ENCODE measurements around the gene KDM2A.
"Not testable (repeated sequence)": the region's sequence is repeated elsewhere in the genome, so short reads cannot be mapped to it uniquely, and the experiment has no call there.

The KDM2A gene

GRCh38 chr11:67118181-67118766 lies 789 bp upstream of the KDM2A start:
- peak; percentile 25 for DNase-seq

DNA sequence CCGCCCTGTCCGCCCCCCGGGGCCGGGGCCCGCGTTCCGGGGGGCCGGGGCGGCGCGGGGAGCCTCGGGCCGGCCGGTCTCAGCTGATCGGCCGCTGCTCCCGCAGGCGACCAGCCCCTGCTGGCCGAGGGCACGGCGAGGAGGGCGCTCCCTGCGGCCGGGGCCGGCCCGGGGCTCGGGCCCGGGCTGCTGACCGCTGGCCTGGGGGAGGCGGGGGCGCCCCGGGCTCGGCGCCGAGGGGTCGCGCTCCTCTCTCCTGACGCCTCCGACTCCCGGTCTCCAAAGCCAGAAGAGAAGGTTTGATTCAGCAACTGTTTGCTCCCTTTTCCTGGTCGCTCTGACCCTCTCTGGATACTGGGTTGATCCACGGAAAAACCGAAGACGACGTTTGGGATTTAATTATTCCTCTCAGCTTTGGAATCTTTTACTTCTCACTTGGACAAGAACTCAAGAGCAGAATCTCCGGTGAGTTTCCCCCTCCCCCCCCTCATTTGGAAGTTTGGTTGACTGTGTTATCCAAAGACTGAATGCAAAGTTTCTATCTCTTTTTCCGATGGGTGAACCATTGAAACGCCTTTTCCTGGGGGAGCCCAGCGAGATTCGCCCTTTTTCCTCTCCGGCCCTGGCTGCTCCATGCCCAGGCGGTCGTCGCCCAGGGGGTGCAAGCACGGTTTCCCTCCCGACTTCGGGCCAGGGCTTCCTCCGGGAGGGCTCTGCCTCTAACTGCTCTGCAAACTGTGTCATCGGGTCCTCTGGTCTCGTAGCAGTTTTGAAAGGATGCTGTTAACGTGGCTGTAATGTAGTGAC lies 725 bp downstream of the KDM2A start:
- DNase-seq = no peak

- no peak for DNase-seq
Measured at GRCh38 chr11:67120456-67120855, 1.4 kb downstream of the KDM2A start.

DNA sequence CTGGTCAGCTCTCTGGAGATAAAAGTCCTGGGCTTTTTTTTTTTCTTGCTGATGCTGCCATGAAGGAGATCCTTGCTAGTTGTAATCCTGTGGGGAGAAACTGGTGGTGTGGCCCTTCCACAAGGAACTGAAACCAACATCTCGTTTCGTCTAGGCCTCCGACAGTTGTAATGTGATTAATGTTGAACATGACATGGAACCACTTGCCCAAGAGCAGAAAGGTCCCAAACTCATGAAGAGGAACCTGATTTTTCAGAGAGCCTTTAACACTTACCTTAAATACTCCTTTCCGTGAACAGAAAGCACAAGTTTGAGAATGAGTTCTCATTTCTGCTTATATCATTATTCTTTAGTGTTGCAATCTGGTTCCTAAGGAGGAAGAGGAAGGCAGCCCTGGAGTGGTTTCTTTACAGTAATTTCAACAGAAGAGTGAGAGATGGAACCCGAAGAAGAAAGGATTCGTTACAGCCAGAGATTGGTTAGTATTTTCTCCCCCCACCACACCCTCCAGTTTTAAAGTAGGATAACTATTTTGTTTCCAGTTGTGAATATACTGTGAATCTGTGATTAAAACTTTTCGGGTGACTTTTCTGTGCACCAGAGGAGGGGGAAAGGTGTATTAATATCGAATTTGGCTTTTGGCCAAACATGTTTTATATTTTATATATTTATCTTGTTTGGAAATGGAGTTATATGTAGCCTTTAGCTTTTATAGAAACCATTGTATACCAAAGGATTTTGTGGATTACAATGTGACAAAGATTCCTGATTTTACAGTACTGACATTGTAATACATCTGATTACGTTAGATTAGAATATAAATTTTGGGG lies 2.0 kb downstream of the KDM2A start:
- no peak for DNase-seq

- DNase-seq = not testable (repeated sequence)
Measured at GRCh38 chr11:67123801-67124200, 4.7 kb downstream of the KDM2A start.

DNA sequence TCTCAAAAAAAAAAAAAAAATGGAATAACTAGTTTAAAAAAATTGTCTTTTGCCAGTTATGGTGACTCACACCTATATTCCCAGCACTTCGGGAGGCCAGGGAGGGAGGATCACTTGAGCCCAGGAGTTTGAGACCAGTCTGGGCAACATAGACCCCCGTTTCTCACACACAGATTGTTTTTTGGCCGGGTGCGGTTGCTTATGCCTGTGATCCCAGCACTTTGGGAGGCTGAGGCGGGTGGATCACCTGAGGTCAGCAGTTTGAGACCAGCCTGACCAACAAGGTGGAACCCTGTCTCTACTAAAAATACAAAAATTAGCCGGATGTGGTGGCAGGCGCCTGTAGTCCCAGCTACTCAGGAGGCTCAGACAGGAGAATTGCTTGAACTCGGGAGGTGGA lies 7.2 kb downstream of the KDM2A start:
- DNase-seq = not testable (repeated sequence)

DNA sequence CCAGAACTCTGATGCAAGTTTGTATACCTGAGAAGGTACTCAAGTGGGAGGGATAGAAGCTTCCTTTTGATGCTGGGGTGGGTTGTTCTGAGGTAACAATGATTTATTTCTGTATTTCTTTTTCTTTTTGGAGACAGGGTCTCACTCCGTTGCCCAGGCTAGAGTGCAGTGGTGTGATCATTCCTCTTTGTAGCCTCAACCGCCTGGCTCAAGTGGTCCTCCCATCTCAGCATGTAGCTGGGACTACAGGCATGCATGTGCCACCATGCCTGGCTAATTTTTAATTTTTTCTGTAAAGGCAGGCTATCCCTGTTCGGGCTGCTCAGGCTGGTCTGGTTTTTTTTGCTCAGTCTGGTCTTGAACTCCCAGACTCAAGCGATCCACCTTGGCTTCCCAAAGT lies 7.9 kb downstream of the KDM2A start:
- no peak for DNase-seq

DNA sequence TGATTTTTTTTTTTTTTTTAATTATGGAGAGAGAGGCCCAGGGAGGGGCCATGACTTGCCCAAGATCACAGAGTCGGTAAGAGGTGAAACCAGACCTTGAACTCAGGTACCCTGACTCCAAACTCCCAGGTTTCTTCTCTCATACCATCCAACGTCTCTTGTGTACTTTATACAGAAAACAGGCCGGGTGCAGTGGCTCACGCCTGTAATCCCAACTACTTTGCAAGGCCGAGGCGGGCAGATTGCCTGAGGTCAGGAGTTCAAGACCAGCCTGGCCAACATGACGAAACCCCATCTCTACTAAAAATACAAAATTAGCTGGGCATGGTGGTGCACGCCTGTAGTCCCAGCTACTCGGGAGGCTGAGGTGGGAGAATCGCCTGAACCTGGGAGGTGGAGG lies 11.8 kb downstream of the KDM2A start:
- not testable (repeated sequence) for DNase-seq

DNA sequence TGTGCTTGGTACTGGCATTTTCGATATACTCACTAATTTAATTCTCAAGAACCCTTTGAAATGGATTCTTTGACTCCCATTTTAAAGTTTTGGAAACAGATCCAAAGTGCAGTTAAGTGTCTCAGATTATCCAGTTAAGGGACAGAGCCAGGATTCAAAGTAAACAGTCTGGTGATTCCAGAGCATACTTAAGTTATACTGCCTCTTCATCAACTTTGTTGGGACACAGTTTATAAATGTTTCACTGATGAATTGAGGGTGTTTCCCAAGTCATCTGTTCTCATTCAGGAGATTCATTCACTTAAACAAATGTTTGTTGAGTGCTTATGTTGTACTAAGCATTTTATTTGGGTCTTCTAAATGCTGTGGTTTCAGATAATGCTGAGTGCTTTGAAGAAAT lies 17.1 kb downstream of the KDM2A start:
- no peak for DNase-seq

- DNase-seq = no peak
Measured at GRCh38 chr11:67138922-67139321, 19.9 kb downstream of the KDM2A start.

DNA sequence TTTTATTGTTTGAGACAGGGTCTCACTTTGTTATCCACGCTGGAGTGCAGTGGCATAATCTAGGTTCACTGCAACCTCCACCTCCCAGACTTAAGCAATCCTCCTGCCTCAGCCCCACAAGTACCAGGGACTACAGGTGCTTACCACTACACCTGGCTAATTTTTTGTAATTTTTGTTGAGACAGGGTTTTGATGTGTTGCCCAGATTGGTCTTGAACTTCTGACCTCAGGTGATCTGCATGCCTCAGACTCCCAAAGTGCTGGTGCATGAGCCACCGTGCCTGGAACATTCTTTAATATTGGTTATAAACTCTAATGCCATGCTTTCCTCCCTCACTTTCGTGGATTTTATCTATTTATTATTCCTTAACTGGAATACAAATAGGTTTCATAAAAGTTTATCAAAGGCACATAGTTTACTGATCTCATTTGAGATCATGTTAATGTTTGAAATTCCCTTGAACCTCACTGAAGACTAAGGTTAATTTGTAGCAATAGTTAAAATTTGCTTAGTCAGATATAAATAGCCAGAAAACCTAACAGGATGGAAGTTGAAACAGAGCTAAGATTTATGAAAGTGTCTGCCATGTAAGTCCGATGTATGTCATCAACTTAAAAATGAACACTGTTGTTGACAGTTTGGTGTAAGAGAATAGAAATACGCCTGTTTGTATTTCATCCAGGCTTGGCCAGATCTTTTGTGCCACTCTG lies 27.6 kb downstream of the KDM2A start:
- no peak for DNase-seq

DNA sequence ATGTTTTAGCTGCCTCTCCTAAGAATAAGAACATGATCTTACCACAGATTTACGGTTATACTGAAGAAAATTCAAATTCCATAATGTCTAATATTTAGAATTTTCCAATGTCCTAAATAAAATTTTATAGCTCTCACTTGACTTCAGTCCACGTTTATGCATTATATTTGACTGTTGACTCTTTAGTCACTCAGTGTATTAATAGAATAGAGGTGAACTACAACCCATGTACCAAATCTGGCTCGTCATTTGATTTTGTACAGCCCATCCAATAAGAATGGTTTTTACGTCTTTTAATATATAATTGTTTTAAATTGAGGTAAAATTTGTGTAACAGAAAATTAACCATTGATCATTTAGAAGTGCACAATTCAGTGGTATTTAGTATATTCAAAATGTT lies 34.9 kb downstream of the KDM2A start:
- no peak for DNase-seq

DNA sequence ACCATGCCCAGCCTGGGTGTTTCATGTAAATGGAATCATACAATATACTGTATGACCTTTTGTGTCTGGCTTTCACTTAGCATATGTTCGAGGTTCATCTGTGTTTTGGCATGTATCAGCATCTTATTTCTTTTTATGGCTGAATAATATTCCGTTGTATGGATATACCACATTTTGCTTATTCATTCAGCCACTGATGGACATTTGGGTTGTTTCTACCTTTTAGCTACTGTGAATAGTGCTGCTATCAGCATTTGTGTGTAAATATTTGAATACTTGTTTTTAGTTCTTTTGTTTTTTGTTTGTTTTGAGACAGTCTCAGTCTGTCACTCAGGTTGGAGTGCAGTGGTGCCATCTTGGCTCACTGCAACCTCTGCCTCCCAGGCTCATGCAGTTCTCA lies 35.7 kb downstream of the KDM2A start:
- DNase-seq = no peak

GRCh38 chr11:67157691-67158090 lies 38.6 kb downstream of the KDM2A start:
- DNase-seq = no peak

DNA sequence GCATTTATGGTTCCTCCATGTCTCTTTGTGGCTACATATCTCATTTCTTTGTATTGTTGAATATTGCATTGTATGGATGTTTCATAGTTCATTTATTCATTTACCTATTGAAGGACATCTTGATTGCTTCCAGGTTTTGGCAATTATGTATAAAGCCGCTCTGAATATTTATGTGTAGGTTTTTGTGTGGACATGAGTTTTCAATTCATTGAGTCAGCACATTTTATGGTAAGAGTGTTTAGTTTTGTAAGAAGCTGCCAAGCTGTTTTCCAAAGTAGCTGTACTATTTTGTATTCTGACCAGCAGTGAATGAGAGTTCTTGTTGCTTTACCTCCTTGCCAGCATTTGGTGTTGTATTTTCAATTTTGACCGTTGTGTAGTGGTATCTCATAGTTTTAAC lies 39.2 kb downstream of the KDM2A start:
- no peak for DNase-seq

- DNase-seq = no peak
Measured at GRCh38 chr11:67160045-67160444, 41.0 kb downstream of the KDM2A start.

DNA sequence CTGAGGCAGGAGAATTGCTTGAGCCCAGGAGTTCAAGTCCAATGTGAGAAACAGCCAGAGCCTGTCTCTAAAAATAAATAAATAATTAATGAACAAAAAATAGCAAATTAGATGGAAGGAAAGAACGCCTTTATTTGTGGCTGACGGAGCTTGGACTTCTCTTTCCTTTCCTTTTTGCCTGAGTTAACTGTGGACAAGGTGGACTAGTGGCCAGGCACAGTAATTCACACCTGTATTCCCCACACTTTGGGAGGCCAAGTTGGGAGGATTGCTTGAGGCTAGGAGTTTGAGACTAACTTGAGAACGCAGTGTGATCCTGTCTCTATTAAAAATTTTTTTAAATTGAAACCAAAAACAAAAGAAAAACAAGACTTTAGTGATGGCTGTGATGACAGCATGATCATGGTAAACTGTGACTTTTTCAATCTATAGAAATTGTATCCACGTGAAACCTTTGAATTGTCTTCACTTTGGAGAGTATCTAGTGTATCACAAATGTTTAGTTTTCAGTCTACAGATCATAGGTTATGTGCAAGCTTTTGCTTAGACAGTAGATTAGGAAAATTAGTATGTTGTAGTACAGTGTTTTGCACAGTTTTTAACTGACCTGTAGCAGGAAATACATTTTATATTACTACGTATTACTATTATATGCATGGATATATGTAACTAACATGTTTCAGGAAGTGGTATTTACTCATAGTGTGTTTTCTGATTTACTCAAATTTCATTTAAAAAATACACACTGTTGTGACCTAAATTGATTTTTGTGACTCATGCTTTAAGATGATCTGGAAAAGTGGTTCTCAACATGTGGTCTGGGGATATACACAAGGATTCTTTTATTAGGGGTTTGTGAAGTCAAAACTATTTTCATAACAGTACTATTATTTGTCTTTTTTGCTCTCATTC lies 42.1 kb downstream of the KDM2A start:
- DNase-seq = no peak

DNA sequence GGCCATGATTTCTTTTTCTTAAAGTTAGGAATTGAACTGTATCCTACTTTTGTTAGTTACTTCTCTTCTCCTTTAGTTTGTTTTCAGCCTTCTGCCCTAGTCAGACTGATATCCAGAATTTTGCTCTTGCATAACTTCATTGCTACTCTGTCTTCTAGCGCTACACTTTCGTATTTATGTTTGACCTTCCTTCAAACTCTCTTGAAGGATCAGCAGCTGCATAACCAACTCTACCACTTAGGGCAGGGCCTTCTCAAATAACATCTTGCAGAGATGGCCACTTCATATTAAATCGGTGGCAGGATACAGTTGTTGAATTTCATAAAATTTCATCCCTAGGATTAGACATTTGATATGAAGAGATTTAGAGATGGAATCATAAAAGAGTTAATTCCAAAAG lies 43.9 kb downstream of the KDM2A start:
- no peak for DNase-seq

DNA sequence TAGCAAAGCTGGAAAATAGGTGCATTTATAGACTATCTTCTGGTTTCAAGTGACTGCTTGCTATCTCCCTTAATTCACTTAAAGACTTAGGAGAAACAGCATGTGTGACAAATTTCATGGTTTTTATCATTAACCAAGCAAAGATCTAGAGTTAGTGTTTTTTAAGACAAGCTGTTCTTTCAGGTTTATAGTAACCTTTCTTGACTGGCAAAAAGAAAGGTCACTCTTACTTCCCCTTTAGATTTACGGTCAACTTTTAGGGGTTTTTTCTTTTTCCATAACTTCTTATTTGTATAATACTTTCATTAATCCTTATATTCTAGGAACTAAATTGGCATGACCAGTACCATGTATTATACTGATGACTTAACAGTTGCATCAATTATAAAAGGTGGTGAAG lies 46.6 kb downstream of the KDM2A start:
- no peak for DNase-seq

DNA sequence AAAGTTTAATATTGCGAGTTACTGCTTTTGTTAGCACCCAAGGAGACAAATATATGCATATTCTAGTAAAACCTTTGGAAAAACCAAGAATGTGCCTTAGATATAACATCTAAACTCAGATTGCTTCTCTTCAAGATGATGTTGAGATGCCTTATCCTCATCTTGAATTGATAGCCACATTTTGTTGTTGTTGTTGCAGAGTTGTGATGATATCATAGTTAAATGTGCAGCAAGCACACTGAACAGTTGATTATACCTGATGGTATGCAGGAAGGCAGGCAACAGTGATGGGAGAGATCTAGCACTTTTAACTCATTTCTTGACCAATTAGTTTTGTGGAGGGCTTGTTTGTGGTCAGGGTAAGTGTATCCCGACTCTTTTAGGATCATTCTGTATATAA lies 48.0 kb downstream of the KDM2A start:
- DNase-seq = no peak

GRCh38 chr11:67167719-67168118 lies 48.7 kb downstream of the KDM2A start:
- no peak for DNase-seq

- not testable (repeated sequence) for DNase-seq
Measured at GRCh38 chr11:67168911-67169310, 49.8 kb downstream of the KDM2A start.
